IPS-15b (cell line): ENCODE results near the gene ZSWIM5.
"Not testable (repeated sequence)": the region's sequence is repeated elsewhere in the genome, so short reads cannot be mapped to it uniquely, and the experiment has no call there.

Experiments used
- H3K27me3 ChIP-seq: one replicate; pipeline ENCODE4 v1.6.1; 2013; ENCODE audit warnings: low read length; ENCODE audit not compliant: control insufficient read depth, insufficient read depth
- H3K36me3 ChIP-seq: one replicate; pipeline ENCODE4 v1.6.1; 2013; ENCODE audit warnings: low read length; ENCODE audit not compliant: control insufficient read depth, insufficient read depth
- H3K4me1 ChIP-seq: one replicate; pipeline ENCODE4 v1.6.1; 2013; ENCODE audit warnings: mild to moderate bottlenecking, low read length; ENCODE audit not compliant: control insufficient read depth, insufficient read depth
- H3K4me3 ChIP-seq: one replicate; pipeline ENCODE4 v1.5.1; 2013; ENCODE audit warnings: low read depth, low read length
- H3K9ac ChIP-seq: one replicate; pipeline ENCODE4 v1.6.1; 2013; ENCODE audit warnings: low read depth, mild to moderate bottlenecking, low read length
- H3K9me3 ChIP-seq: one replicate; pipeline ENCODE4 v1.6.1; 2013; ENCODE audit warnings: mild to moderate bottlenecking, low read length; ENCODE audit not compliant: control insufficient read depth, insufficient read depth

Gene ZSWIM5

DNA sequence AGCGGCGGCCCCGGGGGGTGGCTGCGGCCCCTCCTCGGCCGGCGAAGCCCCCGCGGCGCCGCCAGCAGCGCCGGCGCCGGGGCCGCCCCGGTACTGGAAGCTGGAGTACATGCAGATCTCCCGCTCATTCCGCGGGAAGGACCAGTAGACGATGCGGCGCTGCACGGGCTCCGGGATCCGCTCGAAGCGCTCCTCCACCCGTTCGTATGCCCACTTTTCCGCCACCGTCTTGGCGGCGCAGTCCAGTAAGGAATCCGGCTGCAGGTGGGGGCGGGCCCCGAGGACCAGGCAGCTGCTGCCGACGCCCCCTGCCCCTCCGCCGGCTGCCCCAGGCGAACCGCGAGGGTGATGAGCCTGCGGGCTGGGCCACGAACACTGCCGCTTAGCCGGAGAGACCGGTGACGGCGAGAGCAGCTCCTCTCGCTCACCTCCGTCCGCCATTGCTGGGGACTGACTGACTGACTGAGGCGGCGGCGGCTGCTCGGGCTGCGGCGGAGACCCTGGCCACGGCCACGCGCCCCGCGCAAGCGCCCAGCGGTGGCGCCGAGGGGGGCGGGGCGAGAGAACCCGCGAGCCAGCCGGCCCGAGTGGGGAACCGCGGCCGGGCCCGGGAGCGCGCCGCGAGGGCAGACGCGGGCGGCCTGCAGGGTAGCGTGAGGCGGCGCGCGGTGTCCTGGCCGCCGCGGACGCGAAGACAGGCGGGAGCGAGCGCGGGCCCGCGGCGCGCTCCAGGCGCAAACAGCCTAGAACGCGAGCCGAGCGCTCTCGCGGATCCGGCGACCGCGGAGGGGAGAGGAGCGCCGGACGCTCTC, at the start of gene ZSWIM5:
Gene ZSWIM5 (minus strand): TSS at position 696 of the 812 bp plus-strand sequence. CDS start 255 bp downstream, at position 441.
- Histone ChIP-seq H3K27me3 (peaks cover 47% of the 10 kb centered on the region), H3K9ac (peak within 1 kb of the TSS; percentile 54)

DNA sequence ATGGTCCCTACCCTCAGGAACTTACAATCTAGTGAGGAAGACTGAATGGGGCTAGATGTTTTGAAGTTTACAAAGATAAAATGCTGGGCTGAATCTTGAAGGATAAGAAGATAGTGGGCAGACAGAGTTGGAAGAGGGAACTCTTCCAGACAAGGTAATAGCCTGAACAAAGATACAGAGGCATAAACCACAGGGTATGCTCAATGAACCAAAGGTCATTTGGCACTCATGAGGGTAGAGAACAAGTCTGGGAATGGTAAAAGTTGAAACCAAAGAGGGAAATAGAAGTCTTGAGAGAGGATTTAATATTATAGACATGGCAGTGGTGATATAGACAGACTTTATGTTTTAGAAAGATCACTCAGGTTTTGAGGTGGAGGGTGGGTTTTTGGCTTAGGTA, 48.1 kb upstream of the ZSWIM5 start:
- no peaks in the 10 kb centered on the region for H3K27me3 ChIP-seq
- H3K4me3 ChIP-seq = no peak overlapping the region
- no peaks in the 10 kb centered on the region for H3K36me3 ChIP-seq
- peaks cover 17% of the 10 kb centered on the region for H3K9me3 ChIP-seq
- H3K9ac ChIP-seq = no peak overlapping the region
- H3K4me1 ChIP-seq = no peaks in the 10 kb centered on the region

More for the DNA sequence above, at the start of gene ZSWIM5:
- Histone ChIP-seq H3K4me3 (peak within 1 kb of the TSS; percentile 73), H3K4me1 (peaks cover 9% of the 10 kb centered on the region), H3K36me3 (no peaks in the 10 kb centered on the region), H3K9me3 (no peaks in the 10 kb centered on the region)

DNA sequence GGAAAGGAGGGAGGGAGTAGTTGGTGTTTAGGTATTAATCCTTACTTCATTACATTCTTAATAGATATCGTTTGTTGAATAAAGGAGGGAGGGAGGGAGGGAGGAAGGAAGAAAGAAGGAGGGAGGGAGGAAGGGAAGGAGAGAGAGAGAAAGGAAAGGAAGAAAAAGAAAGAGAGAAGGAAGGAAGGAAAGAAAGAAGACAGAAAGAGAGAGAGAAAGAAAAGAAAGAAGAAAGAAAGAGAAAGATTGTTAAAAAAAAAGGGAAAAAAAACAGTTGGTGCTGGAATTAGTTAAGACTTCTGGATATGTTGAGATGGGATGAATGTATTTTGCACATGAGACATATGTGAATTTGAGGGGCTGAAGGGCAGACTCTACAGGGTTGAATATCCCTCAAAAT, 44.1 kb upstream of the ZSWIM5 start:
- no peak overlapping the region for H3K9ac ChIP-seq
- no peaks in the 10 kb centered on the region for H3K9me3 ChIP-seq
- no peak overlapping the region for H3K4me3 ChIP-seq
- no peaks in the 10 kb centered on the region for H3K4me1 ChIP-seq
- H3K36me3 ChIP-seq = no peaks in the 10 kb centered on the region
- no peaks in the 10 kb centered on the region for H3K27me3 ChIP-seq

DNA sequence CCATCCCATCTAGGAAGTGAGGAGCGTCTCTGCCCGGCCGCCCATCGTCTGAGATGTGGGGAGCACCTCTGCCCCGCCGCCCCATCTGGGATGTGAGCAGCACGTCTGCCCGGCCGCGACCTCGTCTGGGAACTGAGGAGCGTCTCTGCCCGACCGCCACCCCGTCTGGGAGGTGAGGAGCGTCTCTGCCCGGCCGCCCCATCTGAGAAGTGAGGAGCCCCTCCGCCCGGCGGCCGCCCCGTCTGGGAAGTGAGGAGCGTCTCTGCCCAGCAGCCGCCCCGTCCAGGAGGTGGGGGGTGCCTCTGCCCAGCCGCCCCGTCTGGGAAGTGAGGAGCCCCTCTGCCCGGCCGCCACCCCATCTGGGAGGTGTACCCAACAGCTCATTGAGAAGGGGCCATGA, 41.6 kb upstream of the ZSWIM5 start:
- not testable (repeated sequence) for H3K9me3 ChIP-seq, H3K4me3 ChIP-seq, H3K9ac ChIP-seq, H3K4me1 ChIP-seq, H3K36me3 ChIP-seq, H3K27me3 ChIP-seq

DNA sequence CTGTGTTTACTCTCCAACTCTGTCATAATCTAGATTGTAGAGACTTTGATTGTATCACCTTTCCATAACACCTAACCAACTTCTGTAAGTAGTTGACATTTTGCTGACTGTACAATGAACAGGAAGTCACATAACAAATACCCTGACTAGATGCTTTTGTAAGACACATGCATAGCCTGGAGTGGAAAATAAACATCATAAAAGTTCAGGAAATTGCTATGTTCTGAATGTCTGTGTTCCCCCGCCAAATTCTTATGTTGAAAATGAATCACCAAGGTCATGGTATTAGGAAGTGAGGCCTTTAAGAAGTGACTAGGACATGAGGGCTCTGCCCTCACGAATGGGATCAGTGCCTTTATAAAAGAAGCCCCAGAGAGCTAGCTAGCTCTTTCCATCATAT, 40.4 kb upstream of the ZSWIM5 start:
- Histone ChIP-seq H3K27me3 (no peaks in the 10 kb centered on the region), H3K9ac (no peak overlapping the region), H3K36me3 (no peaks in the 10 kb centered on the region), H3K9me3 (no peaks in the 10 kb centered on the region), H3K4me3 (no peak overlapping the region), H3K4me1 (no peaks in the 10 kb centered on the region)

DNA sequence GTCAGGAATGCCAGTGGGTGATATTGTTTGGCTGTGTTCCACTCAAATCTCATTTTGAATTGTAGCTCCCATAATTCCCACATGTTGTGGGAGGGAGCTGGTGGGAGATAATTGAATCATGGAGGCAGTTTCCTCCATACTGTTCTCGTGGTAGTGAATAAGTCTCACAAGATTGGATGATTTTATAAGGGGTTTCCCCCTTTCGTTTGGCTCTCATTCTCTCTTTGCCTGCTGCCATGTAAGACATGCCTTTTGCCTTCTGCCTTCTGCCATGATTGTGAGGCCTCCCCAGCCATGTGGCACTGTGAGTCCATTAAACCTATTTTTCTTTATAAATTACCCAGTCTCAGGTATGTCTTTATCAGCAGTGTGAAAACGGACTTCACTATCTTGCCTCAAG, 40.0 kb upstream of the ZSWIM5 start:
- H3K27me3 ChIP-seq = not testable (repeated sequence)

DNA sequence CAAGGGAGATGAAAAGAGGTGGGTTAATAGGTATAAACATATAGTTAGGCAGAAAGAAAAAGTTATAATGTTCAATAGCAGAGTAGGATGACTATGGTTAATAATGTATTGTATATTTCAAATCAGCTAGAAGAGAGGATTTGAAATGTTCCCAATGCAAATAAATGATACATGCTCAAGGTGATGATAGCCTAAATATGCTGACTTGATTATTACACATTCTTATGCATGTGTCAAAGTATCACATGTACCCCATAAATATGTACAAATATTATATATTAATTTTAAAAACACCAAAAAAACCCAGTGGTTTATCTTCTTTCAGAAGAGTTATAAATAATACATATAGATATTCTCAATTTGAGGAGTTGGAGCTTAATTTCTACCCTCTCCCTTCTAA, 38.3 kb upstream of the ZSWIM5 start:
- H3K4me1 ChIP-seq = no peaks in the 10 kb centered on the region
- no peak overlapping the region for H3K9ac ChIP-seq
- no peaks in the 10 kb centered on the region for H3K27me3 ChIP-seq
- H3K9me3 ChIP-seq = peaks cover 2% of the 10 kb centered on the region
- H3K36me3 ChIP-seq = no peaks in the 10 kb centered on the region
- H3K4me3 ChIP-seq = no peak overlapping the region

More for the DNA sequence above, 40.0 kb upstream of the ZSWIM5 start:
- not testable (repeated sequence) for H3K9ac ChIP-seq, H3K4me3 ChIP-seq, H3K36me3 ChIP-seq, H3K4me1 ChIP-seq, H3K9me3 ChIP-seq

DNA sequence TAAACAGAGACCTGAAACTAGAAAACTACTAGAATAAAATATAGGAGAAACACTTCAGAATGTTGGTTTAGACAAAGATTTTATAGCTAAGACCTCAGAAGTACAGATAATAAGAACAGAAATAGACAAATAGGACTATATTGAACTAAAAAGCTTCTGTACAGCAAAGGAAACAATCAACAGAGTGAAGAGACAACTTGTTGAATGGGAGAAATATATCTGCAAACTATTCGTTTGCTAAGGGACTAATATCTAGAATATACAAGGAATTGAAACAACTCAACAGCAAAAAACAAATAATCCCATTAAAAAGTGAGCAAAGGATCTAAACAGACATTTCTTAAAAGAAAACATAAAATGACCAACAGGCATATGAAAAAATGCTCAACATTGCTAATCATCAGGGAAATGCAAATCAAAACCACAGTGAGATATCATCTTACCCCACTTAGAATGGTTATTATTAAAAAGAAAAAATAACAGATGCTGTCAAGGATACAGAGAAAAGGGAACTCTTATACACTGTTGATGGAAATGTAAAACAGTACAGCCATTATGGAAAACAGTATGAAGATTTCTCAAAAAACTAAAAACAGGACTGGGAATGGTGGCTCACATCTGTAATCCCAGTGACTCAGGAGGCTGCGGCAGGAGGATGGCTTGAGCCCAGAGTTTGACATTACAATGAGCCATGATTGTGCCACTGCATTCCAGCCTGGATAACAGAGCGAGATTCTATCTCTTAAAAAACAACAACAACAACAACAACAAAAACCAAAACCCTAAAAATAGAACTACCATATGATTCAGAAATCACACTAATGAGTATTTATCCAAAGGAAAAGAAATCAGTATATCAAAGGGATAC, 37.3 kb upstream of the ZSWIM5 start:
- Histone ChIP-seq H3K4me1 (no peaks in the 10 kb centered on the region), H3K9me3 (peaks cover 2% of the 10 kb centered on the region), H3K9ac (no peak overlapping the region), H3K4me3 (no peak overlapping the region), H3K27me3 (no peaks in the 10 kb centered on the region), H3K36me3 (no peaks in the 10 kb centered on the region)

DNA sequence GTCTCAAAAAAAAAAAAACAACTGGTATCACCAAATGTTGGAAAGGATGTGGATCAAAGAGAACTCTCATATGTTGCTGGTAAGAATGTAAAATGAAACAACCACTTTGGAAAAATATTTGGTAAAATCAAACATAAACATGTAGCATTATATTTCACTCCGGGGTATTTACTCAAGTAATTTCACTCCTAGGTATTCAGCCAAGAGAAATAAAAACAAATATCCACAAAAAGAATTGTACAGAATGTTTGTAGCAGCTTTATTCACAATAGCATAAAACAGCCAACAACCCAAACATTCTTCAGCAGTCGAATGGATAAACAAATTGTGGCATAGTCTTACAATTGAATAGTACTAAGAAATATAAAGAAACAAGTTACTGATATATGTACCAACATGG, 32.4 kb upstream of the ZSWIM5 start:
- Histone ChIP-seq H3K4me1 (no peaks in the 10 kb centered on the region), H3K9ac (no peak overlapping the region), H3K27me3 (no peaks in the 10 kb centered on the region), H3K9me3 (peaks cover 2% of the 10 kb centered on the region), H3K4me3 (no peak overlapping the region), H3K36me3 (no peaks in the 10 kb centered on the region)

DNA sequence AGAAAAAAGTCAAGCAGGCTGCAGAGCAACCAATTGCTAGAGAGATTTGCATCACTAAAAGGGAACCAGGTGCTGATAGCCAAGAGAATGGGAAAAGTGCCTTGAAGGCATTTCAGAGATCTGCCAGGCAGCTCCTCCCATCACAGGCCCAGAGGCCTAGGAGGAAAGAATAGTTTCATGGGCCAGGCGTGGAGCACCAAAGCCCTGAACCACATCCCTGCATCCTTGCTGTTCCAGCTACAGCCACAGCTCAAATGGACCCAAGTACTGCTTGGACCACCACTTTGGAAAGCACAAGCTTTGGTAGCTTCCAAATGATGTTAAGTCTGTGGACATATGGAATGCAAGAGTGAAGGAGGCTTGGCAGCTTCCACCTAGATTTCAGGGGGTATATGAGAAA, 29.7 kb upstream of the ZSWIM5 start:
- H3K9me3 ChIP-seq = peaks cover 2% of the 10 kb centered on the region
- H3K36me3 ChIP-seq = no peaks in the 10 kb centered on the region
- H3K27me3 ChIP-seq = no peaks in the 10 kb centered on the region
- H3K9ac ChIP-seq = no peak overlapping the region
- H3K4me1 ChIP-seq = no peaks in the 10 kb centered on the region
- H3K4me3 ChIP-seq = no peak overlapping the region

DNA sequence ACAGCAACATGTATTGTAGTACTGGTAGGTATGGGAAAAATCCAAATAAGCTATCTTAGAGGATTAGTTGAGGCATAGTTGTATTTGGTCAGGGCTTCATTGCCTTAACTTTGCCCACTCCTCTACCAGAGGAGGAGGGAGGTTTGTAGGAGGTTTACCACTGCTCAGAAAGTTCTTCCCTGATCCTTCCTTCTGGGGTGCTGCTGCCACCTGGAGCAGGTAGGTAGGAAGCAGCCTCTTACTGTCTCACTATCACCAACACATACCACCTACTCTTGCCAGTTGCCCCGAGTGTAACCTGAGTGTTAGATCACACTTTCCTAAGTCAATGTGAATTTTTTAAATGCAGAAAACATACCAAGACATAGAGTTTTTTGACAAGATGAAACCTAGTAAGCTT, 24.1 kb upstream of the ZSWIM5 start:
- no peak overlapping the region for H3K9ac ChIP-seq
- H3K9me3 ChIP-seq = no peaks in the 10 kb centered on the region

DNA sequence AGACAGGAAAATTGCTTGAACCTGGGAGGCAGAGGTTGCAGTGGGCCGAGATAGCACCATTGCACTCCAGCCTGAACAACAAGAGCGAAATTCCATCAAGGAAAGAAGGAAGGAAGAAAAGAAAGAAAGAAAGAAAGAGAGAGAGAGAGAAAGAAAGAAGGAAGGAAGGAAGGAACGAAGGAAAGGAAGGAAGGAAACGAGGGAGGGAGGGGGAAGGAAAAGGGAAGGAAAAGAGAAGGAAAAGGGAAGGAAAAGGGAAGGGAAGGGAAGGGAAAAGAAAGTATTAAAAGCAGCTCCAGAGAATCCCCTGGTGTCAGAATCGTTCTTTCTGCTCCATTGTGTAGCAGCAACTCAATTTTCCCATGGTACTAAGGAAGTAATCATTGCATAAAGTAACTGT, 19.2 kb upstream of the ZSWIM5 start:
- Histone ChIP-seq H3K4me1 (no peaks in the 10 kb centered on the region), H3K4me3 (no peak overlapping the region), H3K9me3 (no peaks in the 10 kb centered on the region), H3K9ac (no peak overlapping the region), H3K27me3 (no peaks in the 10 kb centered on the region), H3K36me3 (no peaks in the 10 kb centered on the region)

More for the DNA sequence above, 24.1 kb upstream of the ZSWIM5 start:
- H3K4me3 ChIP-seq = no peak overlapping the region
- H3K4me1 ChIP-seq = no peaks in the 10 kb centered on the region
- no peaks in the 10 kb centered on the region for H3K36me3 ChIP-seq
- H3K27me3 ChIP-seq = no peaks in the 10 kb centered on the region
